ENCODE results near the gene ADSS1.
A peak's percentile ranks its signal among the peaks of the same experiment; 100 is the strongest.

ADSS1 gene
- total RNA-seq, result 0.39 to 2.2 reads per million in 2 experiments

DNA sequence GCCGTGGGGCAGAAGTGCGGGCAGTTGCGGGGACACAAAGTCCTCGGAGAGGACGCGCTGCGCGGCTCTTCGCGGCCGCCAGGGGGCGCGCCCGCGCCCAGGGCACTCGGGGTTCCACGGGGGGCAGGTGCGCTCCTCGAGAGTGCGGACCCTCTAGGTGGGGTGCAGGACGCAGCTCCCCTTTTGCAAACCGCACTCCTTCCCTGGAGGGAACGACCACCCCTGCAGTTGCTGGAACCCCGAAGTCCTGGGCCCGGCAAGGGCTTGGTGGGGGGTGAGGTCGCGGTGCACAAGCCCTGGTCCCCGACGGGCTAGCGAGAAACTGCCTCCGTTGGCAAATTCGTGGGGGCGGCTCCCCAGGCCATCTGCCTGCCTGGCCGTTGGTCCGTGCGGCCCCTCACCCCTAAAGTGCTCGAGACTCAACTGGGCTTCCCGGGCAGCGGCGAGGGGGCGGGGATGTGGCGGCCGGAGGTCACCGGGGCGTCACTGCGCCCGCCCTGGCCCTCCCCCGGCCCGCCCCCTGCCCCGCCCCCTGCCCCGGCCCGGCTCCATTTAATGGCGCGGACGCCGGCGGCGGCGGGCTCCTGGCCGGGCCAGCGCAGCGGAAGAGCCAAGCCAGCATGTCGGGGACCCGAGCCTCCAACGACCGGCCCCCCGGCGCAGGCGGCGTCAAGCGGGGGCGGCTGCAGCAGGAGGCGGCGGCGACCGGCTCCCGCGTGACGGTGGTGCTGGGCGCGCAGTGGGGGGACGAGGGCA lies at the start of gene ADSS1:
TSS of gene ADSS1 (plus strand) at position 579 of the 756 bp plus-strand sequence. CDS start at position 621, 42 bp downstream.
- DNase-seq (ENCODE audit: low read depth), result peak; percentile 34

DNA sequence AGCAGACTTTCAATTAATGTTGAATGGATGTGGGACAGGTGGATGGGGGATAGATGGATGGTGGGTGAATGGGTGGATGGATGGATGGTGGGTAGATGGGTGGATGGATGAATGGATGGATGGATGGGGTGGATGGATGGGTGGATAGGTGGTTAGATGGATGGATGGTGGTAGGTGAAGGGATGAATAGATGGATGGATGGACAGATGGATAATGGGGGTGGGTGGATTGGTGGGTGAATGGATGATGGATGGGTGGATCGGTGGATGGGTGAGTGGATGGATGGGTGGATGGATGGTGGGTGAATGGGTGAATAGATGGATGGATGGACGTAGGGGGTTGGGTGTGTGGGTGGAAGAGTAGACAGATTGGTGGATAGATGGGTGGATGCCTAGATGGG lies 48.6 kb upstream of the ADSS1 start:
- DNase-seq (ENCODE audit: low read depth), result no peak

DNA sequence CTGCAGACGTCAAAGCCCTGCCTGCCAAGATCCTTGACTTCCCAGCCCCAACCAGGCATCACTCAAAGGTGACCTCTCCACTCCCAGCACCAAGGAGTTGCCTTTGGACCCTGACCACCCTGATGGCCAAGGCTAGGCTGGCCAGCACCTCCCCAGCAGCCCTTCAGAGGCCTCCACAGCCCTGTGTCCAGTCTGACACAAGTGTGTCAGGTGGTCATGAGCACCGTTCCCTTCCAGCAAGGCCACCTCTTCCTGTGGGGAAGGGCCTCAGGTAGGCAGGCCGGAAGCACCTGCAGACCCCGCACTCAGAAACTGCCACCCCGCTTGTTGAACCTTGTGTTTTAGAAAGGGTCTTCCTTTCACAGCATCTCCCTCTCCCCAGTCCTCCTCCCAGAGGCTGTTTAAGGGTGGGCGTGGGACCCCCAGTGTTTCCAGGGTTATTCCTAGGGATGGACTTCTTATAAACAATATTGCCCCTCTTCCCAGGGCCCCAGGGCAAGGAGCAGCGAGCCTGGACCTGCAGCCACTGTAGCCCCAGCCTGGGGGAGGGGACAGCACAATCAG lies 47.8 kb upstream of the ADSS1 start:
- DNase-seq (ENCODE audit: low read depth), result no peak

DNA sequence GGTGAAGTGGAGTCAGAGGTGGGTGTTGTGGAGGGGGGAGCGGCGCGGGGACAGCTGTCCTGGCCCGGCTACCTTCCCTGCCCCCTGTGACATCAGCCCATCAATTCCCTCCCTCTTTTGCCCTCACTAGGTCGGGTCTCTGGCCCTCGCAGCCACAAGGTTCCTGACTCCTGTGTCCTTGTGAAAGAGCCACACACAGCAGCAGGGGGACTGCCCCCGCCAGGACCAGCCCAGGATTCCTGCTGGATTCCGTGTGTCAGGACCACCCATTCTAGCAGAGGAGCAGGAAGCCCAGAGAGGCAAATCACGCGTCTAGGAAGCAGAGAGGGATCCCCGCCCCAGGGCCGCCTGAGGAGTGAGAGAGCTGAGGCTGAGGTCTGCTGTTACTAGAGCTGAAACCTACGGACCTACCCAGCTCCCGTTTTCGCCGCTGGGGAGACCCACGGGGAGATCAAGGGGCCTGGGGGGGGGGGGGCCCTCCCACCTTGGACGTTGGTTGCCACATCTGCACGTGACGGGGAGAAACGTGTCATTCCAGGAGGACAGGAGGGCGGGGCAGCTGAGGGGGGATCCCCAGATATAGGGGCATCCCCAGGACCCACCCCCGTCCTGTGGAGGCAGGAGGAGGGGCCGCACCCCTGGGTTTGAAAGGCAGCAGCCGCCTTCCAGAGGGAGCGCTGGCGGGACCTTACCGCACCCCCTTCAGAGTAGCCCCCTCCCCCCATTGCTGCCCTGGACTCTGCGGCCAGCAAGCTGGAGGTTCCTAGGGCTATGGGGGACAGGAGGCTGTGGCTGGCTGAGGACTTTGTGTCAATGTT lies 47.1 kb upstream of the ADSS1 start:
- no peak for DNase-seq (ENCODE audit: low read depth)

DNA sequence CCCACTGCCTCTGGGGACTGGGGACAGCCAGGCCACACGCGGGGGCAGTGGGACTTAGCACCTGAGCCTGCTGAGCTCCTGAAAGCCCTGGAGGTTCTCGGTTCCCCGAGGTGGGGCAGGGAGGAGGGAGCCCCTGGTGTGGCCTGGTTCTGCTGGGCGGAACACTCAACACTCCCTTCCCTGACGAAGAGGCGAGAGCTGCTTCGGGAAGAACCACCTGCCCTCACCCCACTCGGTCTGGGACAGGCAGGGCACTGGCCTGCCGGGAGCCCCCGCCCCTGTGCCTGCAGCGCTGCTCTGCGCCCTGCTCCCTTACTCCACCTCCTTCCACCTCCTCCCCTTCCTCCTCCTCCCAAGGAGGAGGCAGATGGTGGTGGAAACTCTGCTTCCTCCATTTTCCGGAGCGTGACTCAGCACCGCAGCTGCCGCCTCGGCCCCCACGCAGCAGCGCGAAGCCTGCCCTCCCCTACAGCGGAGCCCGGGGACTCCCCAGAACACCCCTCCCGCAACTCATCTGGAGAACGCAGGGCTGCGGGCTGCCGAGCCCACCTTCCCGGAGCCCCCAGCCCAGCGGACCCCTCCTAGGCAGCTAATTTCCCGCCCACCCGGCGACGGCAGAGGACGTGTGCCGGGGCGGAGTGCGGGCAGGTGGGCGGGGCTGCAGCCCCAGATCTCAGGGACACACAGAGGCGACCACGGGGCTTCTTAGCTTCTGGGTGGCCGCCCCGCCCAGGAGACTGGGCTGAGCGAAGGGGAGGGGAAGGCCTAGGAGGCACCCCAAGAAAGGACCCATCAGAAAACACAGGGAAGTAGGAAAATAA lies 46.3 kb upstream of the ADSS1 start:
- peak; percentile 44 for DNase-seq (ENCODE audit: low read depth)

DNA sequence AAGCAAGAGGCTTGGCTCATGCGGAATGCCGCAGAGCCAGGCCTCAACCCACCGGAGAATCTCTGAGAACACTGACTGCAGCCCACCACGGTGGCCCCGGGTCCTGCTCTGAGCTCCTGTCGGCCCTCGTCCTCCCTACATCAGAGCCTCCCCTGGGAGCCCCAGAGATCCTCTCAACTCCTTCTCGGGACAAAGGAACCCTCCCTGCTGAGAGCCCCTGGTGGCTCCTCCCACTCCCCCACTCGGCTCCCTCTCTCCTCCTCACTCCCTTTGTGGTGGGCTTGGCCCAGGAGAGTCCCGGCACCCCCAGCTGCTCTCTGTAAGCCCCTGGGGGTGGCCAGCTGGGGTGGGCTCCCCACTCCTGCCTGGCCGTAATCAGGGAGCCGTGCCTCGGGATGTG lies 45.7 kb upstream of the ADSS1 start:
- no peak for DNase-seq (ENCODE audit: low read depth)

DNA sequence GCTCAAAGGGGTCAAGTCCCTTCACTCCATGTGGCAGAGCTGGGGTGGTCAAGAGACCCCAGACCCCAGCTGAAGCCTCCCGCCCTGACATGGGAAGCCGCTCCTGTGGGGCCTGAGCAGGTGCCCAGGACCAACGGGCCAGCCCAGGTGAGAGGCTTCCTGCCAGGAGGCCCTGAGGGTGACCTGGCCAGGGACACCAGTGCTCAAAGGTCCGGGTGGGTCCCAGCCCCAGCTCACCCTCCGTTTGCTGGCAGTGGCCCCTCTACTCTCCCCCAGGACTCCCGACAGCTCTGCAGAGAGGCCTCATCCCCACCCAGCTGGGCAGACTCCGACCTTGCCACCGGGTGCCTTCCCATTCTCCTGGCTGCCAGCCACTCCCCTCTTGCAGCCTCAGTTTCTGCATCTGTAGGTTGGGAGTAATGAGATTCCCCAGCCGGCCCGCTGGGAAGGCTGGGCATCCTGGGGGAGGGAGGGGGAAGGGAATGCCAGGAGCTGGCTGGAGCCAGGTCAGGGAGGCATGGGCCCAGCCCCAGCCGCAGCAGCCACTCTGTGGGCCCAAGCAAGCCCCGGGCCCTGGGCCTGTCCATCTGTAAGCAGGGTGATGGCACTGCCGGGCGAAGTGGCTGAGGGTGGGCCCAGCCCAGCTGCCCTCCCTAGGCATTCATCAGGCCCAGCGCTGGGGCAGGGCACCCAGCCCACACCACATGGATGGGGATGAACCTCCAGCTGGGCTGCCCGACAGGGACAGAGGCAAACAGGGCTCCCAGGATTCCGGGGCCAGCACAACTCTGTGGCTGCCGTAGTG lies 44.9 kb upstream of the ADSS1 start:
- DNase-seq (ENCODE audit: low read depth), result no peak

DNA sequence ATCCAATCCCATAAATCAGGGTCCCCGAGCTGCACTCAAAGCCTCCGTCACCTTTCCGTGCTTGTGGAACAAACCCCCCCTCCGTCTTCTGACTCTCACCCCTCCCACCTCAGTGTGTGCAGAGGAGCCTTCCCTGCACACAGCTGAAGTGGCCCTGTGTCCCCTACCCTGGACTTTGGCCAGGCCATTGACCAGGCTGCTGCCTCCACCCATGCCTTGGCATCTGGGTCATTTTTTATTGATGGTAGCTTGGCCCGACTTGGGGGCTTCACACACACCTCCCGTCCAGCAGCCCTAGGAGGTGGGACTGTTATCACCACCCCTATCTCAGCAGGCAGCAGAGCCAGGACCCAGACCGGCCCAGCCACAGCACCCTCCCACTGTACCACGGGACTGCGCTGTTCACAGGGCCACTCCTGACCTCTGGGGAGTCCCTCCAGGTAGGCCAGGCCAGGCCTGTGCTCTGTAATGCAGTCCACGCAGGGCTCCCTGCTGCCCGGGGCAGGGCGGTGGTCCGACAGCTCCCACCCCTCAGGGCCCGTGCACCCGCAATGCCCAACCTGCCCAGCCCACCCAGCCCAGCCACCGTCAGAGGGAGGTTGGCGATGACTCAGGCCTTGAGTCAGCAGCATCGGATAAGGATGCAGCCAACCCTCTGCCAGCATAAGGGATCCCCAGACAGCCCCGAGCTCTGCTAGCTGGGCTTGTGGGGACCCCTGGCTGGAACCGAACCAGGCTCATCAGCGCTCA lies 43.8 kb upstream of the ADSS1 start:
- no peak for DNase-seq (ENCODE audit: low read depth)

DNA sequence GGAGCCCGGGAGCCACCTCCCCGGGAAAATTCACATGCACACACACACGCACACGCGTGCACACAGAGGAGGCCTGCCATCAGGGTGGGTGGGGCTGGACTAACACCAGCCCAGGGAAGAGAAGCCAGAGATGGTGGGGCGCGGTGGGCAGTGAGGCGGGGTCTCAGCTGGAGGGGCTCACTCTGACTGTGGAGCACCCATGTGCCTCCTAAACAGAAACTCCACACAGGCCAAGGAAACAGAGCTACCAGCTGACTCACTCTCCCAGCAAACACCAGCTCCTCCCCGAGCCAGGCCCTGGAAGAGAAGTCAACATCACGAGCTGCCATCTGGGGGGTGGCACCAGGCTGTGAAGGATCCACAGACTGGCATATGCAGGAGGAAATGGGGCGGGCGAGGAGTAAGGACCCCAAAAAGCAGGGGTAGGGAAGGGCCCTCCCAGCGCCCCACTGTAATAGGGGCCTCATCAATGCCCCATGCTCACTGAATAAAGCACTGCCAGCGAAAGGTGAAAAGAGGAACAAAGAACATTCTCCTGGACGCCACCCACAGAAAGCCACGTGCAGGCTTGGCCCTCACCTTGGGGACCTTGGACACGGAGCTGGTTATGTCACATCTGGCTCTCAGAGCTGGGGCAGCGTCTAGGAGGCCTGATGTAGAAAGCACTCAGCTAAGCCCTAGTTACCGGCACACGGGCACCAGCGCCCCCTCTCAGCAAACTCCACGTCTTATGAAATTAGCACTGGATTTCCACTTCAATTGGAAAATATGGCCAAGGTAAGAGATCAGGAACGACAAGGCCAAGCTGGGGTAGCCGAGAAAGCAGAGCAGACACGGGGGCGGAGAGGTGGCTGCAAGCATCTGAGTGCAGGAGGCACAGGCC lies 43.0 kb upstream of the ADSS1 start:
- DNase-seq (ENCODE audit: low read depth), result no peak

DNA sequence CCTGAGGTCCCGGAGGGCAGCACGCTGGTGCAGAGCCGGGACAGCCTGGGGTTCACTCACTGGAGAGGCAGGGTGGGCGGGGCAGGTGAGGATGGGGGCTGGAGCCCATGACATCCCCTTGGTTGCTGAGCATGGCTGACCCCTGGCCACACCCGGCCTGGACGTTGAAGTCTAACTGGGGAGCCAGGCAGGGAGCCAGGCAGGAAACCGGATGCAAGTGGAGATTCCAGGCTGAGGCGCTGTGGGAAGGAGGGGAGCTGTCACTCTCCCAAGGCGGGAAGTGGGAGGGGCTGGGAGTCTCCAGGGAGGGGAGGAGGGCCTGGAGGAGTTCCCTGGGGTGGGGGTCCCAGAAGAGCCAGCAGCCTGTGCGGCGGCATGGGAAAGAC lies 42.3 kb upstream of the ADSS1 start:
- DNase-seq (ENCODE audit: low read depth), result no peak

DNA sequence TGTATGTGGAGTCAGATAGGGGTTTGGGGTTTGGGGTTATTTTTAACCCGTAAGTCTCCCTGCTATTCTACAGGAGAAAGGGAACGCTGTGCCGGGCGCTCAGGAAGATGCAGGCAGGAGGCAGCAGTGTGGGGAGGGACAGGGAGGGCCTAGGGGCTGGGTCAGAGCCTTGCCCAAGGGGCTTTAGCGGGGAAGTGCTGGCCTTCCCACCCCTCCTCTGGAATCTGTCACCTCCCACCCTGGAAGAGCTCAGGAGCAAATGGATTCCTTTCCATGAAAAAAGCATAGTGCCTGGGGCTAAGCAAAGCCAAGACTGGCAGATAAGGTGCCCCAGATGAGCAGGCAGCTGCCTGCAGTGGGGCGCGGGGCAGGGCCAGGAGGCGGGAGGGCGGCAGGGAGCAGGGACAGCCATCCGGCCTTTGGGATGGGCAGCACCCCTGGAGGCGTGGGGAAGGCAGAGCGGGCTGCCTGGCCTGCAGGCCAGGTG lies 41.9 kb upstream of the ADSS1 start:
- DNase-seq (ENCODE audit: low read depth), result no peak

DNA sequence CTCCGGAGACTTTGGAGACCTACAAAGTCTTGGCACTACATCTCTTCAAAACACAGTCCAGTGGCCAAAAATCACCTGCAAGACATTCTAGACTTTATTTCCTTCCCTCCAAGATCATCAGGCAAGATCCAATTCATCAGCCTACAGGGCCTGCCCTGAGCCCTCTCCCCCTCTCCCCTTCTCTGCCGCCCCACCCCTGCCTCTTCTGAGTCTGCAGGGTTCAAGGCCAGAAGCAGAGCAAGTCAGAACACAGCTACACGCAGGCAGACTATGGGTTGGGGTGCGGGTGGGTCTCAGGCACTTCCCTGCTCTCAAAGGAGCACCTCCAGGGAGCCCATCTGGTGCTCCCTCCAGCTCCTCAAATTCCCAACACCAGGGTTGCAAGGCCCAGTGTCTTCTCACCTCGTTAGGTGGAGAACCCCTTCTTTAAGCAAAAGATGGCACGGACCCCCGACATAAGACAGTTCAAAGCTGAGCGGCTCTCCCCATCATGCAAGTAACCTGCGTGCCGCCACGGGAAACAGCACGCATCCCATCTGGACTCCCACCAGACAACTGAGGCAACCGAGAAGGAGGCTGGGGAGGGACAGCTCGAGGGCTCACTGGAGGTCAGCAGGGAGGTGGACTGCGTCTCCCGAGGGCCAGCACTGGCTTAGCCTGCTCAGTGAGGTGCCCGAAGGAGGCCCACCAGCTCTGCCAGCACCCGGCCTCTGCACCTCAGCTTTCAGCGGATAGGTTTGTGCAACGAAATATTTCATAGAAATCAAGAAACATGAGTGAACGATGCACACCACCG lies 40.2 kb upstream of the ADSS1 start:
- DNase-seq (ENCODE audit: low read depth), result no peak

DNA sequence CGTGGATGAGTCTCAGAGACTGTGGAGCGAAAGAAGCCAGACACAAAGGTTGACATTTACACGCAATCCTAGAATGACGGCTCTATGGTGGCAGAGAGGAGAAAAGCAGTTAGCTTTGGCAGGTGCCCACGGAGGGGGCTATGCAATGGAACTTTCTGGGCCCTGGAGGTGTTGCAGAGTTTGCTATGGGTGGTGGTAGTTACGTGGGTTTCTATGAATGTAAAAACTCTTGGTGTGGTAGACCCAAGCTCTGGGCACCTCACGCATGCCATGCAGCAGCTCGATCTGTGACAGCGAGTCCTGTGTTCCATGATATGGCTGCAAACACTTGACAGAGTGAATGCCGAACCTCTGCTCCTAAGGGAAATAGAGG lies 39.6 kb upstream of the ADSS1 start:
- DNase-seq (ENCODE audit: low read depth), result no peak

DNA sequence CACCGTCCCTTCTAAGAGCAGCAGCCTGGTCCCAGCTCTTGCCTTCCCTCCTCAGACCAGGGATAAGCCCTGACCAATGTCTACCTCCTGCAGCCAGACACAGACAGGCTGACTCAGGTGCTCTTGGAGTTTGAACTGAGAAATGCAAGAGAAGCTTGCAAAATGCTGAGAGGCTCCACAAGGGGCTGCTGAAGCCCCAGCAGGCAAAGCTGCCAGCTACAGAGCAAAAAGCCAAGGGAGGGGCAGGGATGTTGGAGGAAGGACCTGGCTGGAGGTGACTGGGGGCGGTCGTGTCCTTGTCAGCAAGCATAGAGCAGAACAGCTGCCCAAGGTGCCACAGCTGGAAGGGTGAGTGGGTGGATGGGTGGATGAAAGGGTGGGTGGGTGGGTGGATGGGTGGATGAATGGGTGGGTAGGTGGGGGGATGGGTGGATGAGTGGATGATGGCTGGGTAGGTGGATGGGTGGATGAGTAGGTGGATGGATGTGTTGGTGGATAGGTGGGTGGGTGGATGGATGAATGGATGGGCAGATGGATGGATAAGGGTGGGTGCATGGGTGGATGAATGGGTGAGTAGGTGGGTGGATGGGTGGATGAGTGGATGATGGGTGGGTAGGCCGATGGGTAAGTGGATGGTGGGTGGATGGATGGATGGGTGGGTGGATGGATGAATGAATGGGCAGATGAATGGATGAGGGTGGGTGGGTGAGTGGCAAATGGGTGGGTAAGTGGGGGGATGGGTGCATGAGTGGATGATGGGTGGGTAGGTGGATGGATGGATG lies 38.6 kb upstream of the ADSS1 start:
- DNase-seq (ENCODE audit: low read depth), result no peak

DNA sequence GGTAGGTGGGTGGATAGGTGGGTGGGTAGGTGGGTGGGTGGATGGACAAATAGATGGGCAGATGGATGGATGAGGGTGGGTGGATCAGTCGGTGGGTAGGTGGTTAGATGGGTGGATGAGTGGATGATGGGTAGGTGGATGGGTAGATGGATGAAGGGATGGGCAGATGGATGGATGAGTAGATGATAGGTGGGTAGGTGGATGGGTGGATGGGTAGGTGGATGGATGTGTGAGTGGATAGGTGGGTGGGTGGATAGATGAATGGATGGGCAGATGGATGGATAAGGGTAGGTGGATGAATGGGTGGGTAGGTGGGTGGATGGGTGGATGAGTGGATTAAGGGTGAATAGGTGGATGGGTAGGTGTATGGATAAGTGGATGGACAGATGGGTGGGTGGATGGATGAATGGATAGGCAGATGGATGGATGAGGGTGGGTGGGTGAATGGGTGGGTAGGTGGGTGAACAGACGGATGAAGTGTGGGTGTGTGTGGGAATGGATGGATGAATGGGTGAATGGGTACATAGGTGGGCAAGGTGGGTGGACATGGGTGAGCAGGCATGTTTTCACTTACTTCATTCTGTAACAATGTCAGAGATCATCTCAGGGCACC lies 37.9 kb upstream of the ADSS1 start:
- no peak for DNase-seq (ENCODE audit: low read depth)

DNA sequence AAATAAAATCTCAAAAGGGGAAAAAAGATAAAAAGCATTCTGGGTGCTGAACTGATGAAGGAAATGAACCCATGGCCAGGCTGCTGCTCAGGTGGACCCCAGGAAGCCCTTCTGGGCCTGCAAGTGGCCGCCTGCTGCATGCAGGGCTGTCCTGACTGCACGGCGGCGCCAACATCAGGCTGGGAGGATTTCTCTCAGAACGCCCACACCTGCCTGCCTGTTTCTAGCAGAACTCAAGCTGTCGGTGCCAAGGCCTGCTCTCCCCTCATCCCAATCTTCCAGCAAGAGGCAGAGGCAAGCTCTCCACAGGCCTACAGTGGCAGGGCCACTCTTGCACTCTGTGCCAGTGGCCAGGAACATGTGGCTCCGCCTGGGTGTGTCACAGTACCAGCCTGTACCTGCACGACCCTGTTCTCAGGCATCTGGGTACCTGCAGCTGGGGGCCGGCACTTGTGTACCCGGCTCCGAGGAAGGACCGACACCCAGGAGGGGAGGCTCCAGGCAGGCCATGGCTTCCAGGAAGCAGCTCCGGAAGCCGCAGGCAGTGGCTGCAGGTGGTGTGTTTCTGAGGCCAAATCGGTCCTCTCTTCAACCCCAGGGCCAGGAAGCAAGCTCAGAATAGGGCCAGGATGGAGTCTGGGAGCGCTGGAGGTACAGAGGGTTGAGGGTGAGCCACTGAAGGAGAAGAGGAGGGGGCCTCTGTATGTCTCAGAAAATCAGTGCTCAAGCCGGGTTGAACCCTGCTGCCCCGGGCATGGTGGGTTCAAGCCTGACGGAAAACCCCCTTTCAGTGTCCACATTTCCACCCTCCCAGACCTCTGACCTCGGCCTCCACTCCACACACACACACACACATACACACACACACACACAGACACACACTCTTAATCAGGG lies 37.2 kb upstream of the ADSS1 start:
- no peak for DNase-seq (ENCODE audit: low read depth)

Measured in T follicular helper cell (primary cell).